ENCODE results near the gene LRP2.
"Not testable (repeated sequence)": the region's sequence is repeated elsewhere in the genome, so short reads cannot be mapped to it uniquely, and the experiment has no call there.

LRP2 gene

DNA sequence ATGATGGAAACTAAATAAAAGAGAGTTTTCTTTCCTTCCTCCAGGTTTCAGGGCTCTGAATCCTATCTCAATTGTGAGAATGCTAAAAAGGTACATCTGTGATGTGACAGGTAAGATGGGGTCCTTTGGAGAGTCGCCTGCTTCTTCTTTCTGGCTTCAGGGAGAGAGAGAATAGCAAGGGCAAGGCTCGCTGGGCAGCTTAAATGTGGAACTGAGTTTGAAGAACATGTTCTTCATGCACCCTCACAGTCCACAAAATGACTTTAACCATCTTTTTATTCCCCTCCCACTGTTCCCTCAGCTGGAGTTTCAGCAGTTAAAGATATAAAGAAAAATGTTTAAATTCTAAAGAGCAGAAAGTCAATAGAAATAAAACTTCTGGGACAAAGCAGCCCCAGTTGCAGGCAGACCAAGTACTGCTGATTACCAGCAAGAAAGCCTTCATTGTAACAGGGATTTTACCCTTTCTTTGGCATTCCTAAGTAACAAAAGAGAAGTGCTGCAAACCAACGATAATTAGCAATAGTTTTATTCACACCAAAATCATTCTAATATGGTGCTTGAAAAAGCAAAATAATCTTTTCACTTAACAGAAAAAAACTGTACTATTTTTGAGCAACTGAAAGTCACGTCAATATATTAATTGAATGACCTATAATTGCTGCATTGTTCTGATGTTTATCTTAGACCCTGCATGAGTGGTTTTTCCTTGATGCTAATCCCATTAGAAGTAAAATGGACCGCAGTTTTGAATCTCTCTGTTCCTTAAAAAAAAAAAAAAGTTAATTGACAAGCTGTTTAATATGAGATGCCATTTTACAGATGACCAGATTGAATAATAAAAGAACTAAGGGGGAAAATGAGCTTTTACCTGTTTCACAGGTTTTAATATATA, 61.5 kb downstream of the LRP2 start:
- DNase-seq = no peak

DNA sequence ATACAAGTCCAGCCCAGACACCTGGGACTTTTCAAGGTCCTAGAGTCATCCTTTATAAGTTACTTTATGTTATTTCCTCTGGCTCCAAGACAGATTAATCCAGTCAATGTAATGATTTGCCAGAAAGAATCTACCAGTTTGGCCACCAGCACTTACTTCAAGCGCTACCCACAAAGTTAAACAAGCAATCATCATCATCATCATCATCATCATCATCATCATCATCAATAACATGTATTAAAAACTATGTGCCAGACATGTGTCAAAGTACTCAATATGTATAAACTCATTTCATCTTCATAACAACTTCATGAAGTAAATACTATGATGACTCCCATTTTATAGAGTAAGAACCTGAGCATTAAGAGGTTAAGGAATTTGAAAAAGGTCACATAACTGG, 64.3 kb downstream of the LRP2 start:
- no peak for DNase-seq

DNA sequence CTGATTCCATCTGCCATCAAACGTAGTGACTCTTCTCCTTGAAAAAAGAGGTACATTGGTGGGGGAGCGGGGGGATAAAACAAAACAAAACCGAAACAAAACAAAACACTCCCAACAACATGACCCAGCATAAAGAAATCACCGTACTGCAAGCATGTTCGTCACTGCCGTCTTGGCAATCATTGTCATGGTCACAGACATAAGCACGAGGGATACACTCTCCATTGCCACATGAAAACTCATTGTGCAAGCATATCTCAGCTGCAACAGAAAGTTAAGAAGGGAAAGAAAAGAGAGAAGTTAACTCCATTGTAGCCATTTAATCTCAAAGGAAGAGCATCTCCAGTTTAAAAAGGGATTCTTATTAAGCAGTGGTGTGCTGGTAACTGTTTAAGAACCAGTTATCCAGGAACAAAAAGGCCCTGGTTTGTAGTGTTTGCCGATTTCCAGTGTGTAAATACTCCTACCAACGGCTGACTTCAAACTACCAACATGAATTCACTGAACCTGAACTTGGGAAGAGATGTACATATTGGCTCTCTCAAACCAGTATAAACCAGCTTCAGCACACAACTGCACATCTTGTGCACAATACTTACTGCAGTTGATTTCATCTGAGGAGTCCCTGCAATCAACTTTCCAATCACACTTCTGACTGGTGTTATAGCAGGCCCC, 68.2 kb downstream of the LRP2 start:
- DNase-seq = no peak

DNA sequence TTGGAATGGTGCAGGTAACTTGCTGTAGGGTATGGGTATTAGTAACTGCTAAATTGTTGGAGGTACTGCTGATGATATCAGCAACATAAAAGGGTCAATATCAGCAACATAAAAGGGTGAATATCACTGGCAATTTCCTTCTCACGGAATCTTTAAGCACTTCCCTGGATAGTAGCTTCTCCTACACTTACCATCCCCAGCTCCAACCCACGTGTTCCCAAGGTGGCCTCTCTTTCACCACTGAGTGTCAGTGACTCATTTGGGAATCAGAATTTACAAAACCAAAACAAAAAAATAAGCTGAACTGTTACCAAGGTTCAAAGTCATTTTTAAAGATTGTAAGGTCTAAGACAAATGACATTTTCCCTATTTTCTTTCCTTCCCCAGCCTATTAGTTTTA, 70.8 kb downstream of the LRP2 start:
- no peak for DNase-seq

DNA sequence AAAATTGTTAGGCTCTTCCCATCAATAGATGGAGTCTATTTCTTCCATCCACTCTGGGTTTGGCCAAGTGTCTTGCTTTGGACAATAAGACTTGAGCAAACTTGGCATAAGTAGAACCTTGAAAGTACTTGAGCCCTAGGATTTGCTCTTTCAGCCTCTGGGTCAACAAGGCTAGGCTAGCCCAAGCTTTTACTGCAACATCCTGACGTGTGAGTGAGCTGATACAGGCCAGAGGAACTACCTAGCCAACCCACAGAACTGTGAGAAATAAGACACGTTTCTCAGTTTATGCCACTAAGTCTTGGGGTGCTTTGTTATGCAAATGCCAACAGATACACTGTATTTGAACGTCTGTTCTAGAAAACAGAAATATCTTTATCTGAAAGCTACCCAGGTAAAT, 71.9 kb downstream of the LRP2 start:
- no peak for DNase-seq

DNA sequence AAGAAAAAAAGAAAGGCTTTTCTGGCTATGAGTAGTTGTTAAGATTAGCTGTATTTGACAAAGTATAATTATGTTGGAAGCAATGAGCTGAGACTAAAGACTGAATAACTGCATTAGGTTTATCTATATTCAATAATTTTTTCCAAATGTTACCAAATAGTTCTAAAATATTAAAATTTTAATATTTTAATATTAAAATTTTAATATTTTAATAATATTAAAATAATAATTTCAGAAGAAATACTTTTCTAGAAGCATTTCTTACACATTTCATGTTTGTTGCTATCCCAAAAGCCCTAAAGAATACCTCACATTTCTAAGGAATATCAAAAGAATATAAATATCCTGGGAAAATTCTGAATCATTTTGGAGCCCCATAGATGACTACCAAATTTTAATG, 74.7 kb downstream of the LRP2 start:
- no peak for DNase-seq

DNA sequence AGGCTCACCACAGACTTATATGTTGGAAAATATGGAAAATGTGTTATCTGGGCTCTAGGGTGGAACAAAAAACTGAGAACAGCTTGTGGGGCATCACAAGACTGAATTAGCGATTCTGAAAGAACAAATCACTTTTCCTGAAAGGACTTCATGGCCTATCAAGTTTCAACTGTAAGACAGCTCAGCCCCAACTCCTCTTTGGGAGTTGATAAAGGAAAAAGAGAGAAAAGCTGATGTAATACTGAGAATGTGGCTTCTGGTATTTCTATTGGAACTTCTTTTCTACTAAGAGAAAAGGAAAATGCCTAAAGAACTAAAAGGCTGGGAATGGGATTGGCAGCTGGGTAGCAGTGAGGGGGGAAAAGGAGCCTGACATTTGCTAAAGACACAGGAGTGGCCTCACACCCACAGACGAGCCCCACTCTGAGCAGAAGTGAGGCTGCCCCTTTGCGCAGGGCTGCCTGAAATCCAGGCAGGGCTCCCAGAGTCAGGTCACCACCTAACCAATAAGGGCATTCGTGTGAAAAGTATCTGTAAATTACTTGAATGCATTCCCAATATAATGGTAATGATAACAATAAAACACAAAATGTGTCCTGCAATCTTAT, 75.6 kb downstream of the LRP2 start:
- no peak for DNase-seq

DNA sequence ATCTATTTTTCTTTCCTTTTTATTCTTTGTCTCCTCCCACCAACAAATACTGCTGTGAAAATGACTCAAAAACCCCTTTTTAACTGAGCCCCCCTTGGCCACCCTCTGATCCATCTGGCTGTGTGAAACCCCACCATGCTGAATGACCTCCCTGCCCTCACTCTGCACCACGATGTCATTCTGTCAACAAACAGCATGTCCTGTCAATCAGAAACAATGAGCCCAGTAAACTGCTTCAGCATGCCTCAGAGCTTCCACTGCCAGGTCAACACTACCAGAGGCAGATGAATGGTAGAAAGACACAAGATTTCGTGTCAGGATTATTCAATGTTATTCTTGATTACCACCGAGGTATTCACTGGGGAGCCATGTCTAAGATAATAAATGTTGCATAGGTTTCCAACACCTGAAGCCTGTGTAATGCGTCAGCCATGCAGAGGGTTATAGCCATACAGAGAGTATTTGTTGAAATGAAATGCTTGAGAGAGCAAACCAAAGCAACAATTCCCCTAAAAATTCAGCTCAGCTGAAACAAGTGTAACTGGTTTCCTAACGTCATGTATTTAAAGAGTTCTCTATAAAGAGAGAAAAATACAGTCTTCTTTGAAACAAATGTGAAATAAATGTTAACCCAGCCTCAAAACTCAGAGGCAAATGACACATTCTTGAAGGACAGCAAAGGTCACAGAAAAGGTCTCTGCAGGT, 76.7 kb downstream of the LRP2 start:
- no peak for DNase-seq

DNA sequence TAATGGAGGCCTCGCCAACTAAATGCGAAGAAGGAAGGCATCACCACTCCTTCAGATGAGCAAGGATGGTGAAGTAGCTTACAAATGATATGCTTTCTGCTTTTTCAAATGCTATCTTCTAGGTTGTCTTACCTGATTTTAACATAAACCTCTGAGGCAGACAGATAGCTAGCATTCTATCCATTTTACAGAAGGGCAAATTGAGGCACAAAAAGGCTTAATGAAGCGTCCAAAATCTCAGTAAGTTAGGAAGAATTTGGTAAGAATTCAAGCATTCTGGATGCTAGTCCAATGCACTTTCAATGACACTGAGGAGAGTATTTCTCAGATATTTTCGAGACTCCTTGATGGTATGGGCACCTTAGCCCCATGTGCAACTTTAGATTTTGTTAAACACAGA, 81.8 kb downstream of the LRP2 start:
- no peak for DNase-seq

DNA sequence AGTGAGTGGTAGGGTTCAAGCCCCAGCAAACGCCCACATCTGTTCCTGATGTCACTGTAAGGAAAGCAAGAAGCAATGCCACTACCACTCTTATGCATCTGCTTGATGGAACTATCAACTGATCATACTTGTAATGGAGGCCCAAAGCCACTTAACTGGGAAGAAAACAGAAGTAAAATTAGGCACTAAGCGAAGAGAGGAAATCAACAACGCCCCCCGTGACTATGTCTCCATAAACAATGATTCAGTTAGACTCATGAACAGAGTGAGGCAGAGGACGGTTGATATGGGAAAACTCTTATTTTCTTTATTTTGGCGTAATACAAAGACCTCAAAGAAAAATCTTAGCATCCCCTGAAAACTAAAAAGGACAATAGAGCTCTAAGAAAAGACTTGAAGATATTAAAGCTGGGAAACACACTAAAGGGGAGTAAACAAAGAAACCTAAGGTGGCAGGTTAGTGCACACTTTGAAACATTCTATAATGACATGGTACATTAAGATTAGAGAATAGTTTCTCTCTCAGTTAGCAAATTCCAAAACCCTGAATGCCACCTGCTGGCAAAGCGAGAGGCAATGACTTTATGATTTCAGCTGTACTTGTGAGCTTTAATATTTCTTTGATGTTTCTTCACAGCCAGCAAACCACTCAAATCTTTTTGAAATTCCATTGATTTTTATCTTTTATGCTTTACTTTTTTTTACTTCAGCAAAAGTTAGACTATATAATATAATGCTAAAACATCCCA, 86.5 kb downstream of the LRP2 start:
- DNase-seq = no peak

DNA sequence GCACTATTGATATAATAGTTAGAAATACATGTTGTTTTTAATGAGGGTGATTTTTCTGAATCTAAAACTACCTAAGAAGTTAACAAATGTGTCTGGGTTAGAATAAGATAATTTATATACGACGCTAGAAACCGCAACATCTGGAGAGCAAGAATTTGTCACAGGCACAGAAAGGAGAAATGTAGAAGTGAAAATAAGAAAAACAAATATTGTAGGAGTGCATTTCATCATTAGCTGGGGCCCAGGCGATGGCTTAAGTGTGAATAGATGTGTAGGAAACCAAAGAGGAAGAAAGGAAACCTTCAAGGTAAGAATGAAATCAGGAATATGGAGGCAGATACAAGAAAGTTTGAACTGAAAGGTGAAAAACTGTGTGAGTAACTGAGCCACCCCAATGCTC, 90.3 kb downstream of the LRP2 start:
- DNase-seq = no peak

DNA sequence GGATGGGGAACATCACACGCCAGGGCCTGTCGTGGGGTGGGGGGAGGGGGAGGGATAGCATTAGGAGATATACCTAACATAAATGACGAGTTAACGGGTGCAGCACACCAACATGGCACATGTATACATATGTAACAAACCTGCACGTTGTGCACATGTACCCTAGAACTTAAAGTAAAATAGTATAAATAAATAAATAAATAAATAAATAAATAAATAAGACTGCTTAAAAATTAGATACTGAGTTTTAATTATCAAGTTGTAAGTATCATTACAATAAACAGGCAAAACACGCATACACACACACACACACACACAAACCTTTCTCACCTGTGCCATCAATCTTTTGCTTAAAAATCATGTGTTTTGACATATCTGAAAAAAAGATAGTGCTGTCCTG, 91.8 kb downstream of the LRP2 start:
- DNase-seq = not testable (repeated sequence)

DNA sequence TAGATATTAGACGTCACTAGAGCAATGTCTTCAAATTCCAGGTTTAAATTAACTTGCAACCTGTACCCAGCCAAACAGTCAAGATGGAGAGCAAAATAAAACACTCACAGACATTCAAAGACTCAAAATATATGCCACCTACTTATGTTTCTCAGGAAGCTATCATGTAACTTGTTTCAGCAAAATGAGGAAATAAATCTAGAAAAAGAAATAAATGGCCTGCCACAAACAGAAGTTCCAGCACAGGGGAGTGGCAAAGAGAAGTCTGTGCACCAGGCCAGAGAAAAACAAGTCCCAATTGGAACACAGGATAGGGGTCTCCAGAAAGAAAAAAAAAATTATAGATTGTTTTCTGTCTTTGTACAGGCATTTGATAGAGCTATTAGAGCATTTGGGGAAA, 96.7 kb downstream of the LRP2 start:
- no peak for DNase-seq

DNA sequence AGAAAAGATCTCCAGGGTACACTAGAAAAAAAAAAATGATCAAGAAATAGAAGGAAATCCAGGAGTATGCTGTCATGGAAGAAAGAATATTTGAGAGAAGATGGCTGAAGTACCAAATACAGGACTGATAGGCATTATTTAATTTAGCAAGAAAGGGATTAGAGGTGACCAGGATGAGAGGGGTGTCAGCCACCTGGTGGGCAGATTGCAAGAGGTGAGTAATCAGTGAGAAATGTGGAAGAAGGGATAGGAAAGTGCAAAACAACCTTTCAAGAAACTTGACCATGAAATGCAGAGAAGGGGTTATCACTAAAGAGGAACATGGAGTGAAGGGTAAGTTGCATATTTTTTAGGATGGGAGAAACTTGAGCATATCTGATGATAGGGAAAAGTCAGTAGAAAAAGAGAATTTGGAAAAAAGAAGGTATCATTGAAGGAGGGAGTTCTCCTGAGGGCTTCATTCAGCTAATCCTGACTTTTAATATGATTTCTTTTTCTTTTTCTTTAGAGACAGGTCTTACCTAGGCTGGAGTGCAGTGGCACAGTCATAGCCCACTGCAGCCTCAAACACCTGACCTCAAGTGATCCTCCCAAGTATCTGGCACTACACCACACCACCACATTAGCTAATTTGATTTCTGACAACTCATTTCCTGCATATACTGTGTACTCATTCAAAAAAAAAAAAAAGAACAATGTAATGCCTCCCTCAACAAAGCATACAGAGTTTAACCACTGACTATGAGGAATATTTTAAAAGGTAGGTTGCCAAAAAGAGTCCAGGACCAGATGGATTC, 101.3 kb downstream of the LRP2 start:
- DNase-seq = no peak

DNA sequence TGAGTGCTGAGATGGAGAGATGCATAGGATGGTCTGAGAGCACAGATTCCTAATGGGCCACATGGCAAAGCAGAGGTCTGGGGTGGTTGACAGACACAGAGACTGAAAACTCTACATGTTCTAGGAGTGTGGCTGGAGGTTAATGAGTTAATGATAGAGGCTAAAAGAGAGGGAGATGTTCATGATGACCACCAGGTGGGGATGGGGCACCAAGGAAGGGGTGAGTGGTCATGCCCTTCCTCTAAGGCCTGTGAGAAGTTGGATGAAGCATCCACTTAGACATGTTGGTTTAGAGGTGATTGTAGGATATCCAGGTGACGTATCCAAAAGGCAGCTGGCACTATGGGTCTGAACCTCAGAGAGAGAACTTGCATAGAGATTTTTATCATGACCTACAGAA, 102.1 kb downstream of the LRP2 start:
- no peak for DNase-seq

DNA sequence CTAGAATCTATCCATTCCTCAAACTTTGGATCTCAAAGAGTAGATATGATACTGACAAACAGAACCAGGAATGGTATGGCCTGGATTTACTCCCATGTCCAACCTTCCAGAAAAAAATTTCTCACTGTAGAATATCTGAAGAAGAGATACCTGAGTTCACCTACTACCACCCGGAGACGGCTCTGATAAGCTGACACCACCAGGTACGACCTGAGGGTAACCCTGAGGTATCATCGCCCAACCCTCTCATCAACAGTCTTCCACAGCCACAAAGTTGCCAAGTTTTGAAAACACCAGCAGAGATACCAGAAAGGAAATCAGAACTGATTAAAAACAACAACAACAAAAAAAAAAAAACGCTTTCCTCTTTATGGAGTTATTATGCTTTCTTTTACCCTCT, 102.9 kb downstream of the LRP2 start:
- no peak for DNase-seq

DNA sequence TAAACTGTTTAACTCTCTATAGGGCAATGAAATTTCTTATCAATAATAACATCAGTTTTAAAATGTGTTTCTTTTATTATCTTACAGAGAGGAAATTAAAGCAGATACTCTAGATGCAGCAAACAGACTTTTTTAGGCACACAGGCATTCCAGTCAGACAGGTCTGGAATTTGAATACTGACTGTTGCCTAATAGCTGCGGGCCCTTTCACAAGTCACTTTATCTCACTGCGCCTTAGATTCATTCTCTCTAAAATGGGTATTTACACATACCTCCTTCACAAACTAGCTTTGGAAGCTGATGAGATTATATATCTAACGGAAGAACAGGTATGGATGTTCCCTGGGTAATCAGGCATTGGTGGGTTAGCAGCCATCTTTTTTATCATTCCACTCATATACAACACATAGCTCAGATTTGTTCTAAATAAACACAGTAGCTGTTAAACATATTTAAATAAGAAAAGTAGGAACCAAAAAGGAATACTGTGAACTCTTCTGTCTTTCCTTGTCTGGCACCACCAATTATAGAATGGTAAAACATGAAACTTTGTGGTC, 104.2 kb downstream of the LRP2 start:
- DNase-seq = no peak

DNA sequence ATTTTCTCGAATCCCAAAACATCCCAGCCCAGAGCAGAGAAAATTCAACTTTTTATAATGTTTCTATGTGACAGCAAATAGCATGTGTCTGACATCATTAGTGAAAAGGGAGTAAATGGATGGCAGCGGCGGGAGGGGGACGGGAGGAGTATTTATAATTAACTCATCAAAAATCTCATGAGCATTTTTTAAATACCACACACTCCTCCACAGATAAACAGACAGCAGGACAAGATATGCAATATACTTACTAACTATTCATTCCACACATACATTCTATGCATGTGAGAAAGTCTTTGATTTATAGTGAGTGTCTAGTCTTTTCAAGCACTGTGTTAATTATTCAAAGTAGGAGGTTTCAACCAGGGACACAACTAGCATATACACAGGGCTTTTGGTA, 107.6 kb downstream of the LRP2 start:
- DNase-seq = no peak

DNA sequence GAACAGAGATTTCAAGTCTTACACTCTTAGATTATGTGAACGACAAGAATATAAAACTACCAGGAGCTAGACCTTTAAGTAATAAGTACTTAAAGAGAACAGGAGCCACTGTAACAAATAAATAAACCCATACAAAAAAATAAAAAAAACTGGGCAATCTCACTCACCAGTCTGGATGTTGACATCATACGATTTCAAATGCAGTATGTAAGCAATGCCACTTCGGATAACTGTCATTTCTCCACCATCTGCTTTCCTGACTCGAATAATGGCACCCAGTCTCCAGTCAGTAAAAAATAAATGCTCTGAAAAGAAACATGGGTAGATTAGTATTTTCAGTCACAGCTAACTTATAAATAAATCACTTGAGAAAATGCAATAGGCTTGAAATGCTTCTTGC, 115.1 kb downstream of the LRP2 start:
- no peak for DNase-seq

DNA sequence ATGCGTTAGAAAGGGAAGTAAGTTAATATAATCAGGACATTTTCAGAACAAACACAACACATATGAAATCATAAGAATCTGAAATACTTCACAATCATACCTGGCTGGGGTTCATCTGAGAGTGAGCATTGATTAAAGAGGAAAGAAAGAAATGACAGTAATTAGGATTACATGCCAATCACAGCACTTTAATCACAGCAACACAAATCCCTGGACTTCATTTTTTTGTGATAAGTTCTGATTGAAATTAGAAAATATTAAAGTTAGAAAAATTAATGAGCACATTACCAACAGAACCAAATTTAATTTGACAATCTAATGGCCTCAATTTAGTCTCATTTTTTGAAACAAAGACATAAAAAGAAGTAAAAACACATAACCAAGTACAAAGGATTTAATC, 121.9 kb downstream of the LRP2 start:
- no peak for DNase-seq

DNA sequence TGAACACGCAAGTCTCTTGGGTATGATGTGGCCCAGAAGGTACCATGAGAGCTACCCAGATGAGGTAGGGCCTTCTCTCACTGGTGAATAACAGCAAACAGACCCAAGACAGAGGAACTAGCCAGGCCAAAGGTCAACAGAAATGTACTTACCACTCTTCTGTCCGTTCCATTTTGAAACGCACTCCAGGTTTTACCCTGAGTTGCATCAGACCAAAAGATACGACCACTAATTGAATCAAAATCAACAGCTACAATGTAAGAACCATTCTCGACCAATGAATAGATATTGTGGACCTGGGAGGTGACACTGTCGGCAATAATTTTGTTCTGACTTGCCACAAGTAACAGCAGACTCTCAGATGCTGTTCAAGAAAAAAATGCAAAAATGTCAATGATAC, 124.4 kb downstream of the LRP2 start:
- DNase-seq = no peak

DNA sequence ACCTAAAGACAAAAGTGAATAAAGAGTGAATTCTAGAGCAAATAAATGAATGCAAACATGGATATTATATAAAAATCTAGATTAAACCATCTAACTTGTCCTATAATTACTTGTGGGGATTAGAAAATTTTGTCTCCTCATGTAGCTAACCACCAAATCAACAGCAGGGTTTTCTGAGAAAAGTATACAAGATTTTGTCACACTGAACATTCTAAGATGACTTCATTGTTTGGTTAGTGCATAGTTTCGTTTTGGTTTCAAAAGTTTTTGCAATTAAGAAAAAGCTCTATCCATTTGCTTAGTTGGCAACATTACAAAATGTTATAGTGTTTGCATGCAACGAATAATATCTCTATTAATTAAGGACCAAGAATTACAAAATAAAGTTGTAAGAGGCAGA, 125.0 kb downstream of the LRP2 start:
- no peak for DNase-seq

Data from T-helper 1 cell (primary cell).